ENCODE measurements around the gene SNRNP40.

The SNRNP40 gene

GRCh38 chr1:31219489-31219888 is 77.1 kb downstream of the SNRNP40 start:
- no peak overlapping the region for H3K4me3 ChIP-seq (replicated peaks; ENCODE audit: low read depth, low read length)
- TF ChIP-seq CTCF (IDR thresholded peaks at IDR 0.05; ENCODE audit: insufficient read depth, low read length, poor library complexity, severe bottlenecking): no peak
- no peaks in the 10 kb centered on the region; the same call in 1 of the 2 replicates for H3K27me3 ChIP-seq (replicated peaks; ENCODE audit: control insufficient read depth, insufficient read depth, low read length)
- H3K36me3 ChIP-seq (ENCODE audit: control insufficient read depth, insufficient read depth, low read length): no peaks in the 10 kb centered on the region
- DNase-seq (ENCODE audit: extremely low read depth, insufficient read length): no peak

- H3K4me3 ChIP-seq (replicated peaks; ENCODE audit: low read depth, low read length): no peak overlapping the region
- no peak for DNase-seq (ENCODE audit: extremely low read depth, insufficient read length)
These were observed 77.9 kb downstream of the SNRNP40 start for GRCh38 chr1:31218705-31219104.

GRCh38 chr1:31216016-31216415 is 80.6 kb downstream of the SNRNP40 start:
- Histone ChIP-seq H3K27me3 (replicated peaks; ENCODE audit: control insufficient read depth, insufficient read depth, low read length) (no peaks in the 10 kb centered on the region; the same call in 1 of the 2 replicates), H3K36me3 (ENCODE audit: control insufficient read depth, insufficient read depth, low read length) (no peaks in the 10 kb centered on the region), H3K4me3 (replicated peaks; ENCODE audit: low read depth, low read length) (no peak overlapping the region)
- DNase-seq (ENCODE audit: extremely low read depth, insufficient read length): no peak
- TF ChIP-seq CTCF (IDR thresholded peaks at IDR 0.05; ENCODE audit: insufficient read depth, low read length, poor library complexity, severe bottlenecking): no peak

More at GRCh38 chr1:31218705-31219104, 77.9 kb downstream of the SNRNP40 start:
- Histone ChIP-seq H3K36me3 (ENCODE audit: control insufficient read depth, insufficient read depth, low read length) (no peaks in the 10 kb centered on the region), H3K27me3 (replicated peaks; ENCODE audit: control insufficient read depth, insufficient read depth, low read length) (no peaks in the 10 kb centered on the region; the same call in 1 of the 2 replicates)
- TF ChIP-seq CTCF (IDR thresholded peaks at IDR 0.05; ENCODE audit: insufficient read depth, low read length, poor library complexity, severe bottlenecking): no peak

- no peak for DNase-seq (ENCODE audit: extremely low read depth, insufficient read length)
- H3K36me3 ChIP-seq (ENCODE audit: control insufficient read depth, insufficient read depth, low read length): no peaks in the 10 kb centered on the region
- no peak overlapping the region for H3K4me3 ChIP-seq (replicated peaks; ENCODE audit: low read depth, low read length)
These were observed 81.5 kb downstream of the SNRNP40 start for GRCh38 chr1:31215065-31215570.

GRCh38 chr1:31214316-31215064 is 82.1 kb downstream of the SNRNP40 start:
- peak; percentile 35 for TF ChIP-seq CTCF (IDR thresholded peaks at IDR 0.05; ENCODE audit: insufficient read depth, low read length, poor library complexity, severe bottlenecking)
- DNase-seq (ENCODE audit: extremely low read depth, insufficient read length): no peak
- H3K27me3 ChIP-seq (replicated peaks; ENCODE audit: control insufficient read depth, insufficient read depth, low read length): no peaks in the 10 kb centered on the region; the same call in 1 of the 2 replicates
- H3K4me3 ChIP-seq (replicated peaks; ENCODE audit: low read depth, low read length): no peak overlapping the region
- H3K36me3 ChIP-seq (ENCODE audit: control insufficient read depth, insufficient read depth, low read length): no peaks in the 10 kb centered on the region

More at GRCh38 chr1:31215065-31215570, 81.5 kb downstream of the SNRNP40 start:
- no peak for TF ChIP-seq CTCF (IDR thresholded peaks at IDR 0.05; ENCODE audit: insufficient read depth, low read length, poor library complexity, severe bottlenecking)
- H3K27me3 ChIP-seq (replicated peaks; ENCODE audit: control insufficient read depth, insufficient read depth, low read length): no peaks in the 10 kb centered on the region; the same call in 1 of the 2 replicates
